HCT116 (cell line): ENCODE results near the gene GSAP.

Experiments
- CTCF ChIP-seq, 3 experiments: fragments of 200-600 bp in 1 of 3; sonication (generic) in 1 of 3; IDR thresholded peaks in 2 of 3; conservative IDR thresholded peaks in 1 of 3; 2 replicates each; pipeline ENCODE4 v1.5.1; 2012 to 2017; ENCODE audit warnings: low read depth in 2 of 3, low read length in 2 of 3, antibody characterized with exemption in 1 of 3, borderline replicate concordance in 1 of 3, control low read depth in 1 of 3, mild to moderate bottlenecking in 1 of 3, mixed read lengths in 1 of 3, mixed run types in 1 of 3, moderate library complexity in 1 of 3; ENCODE audit not compliant: insufficient read depth in 1 of 3
- EZH2 ChIP-seq: fragments of 200-600 bp; sonication (generic); IDR thresholded peaks from 2 replicates; pipeline ENCODE4 v1.6.1; 2017; ENCODE audit warnings: antibody characterized with exemption, mixed run types
- MAX ChIP-seq: IDR thresholded peaks from 2 replicates; pipeline ENCODE4 v1.6.1; 2012
- POLR2A ChIP-seq: IDR thresholded peaks from 2 replicates; pipeline ENCODE4 v1.7.0; 2011; ENCODE audit warnings: borderline replicate concordance; ENCODE audit not compliant: insufficient read depth, insufficient read length; ENCODE audit errors: extremely low read depth
- ZNF274 ChIP-seq: fragments of 200-500 bp; sonication (Bioruptor generic); IDR thresholded peaks from 2 replicates; pipeline ENCODE4 v1.6.1; 2014; ENCODE audit warnings: mild to moderate bottlenecking, low read depth, low read length, inconsistent platforms

- TF ChIP-seq CTCF (IDR thresholded peaks at IDR 0.05 in 2 of 3, conservative IDR thresholded peaks at IDR 0.05 in 1 of 3; ENCODE audit: borderline replicate concordance in 1 of 3, insufficient read depth in 1 of 3, low read depth in 2 of 3, low read length in 2 of 3) (no peak), EZH2 (no peak), ZNF274 (no peak), MAX (no peak), POLR2A (no peak)
Measured at GRCh38 chr7:77464589-77464988, 48.4 kb upstream of the GSAP start.
